GM19025 (cell line): Measurements from ENCODE around the gene GTF3C6.
"Not testable (repeated sequence)": the region's sequence is repeated elsewhere in the genome, so short reads cannot be mapped to it uniquely, and the experiment has no call there.

Experiments
- ATAC-seq: cut with Tn5 transposase; IDR thresholded peaks from one replicate; pipeline ENCODE4 v1.9.1; 2021; ENCODE audit warnings: mild to moderate bottlenecking, low read depth, moderate library complexity; ENCODE audit not compliant: unreplicated experiment

Gene GTF3C6, protein sequence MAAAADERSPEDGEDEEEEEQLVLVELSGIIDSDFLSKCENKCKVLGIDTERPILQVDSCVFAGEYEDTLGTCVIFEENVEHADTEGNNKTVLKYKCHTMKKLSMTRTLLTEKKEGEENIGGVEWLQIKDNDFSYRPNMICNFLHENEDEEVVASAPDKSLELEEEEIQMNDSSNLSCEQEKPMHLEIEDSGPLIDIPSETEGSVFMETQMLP

DNA sequence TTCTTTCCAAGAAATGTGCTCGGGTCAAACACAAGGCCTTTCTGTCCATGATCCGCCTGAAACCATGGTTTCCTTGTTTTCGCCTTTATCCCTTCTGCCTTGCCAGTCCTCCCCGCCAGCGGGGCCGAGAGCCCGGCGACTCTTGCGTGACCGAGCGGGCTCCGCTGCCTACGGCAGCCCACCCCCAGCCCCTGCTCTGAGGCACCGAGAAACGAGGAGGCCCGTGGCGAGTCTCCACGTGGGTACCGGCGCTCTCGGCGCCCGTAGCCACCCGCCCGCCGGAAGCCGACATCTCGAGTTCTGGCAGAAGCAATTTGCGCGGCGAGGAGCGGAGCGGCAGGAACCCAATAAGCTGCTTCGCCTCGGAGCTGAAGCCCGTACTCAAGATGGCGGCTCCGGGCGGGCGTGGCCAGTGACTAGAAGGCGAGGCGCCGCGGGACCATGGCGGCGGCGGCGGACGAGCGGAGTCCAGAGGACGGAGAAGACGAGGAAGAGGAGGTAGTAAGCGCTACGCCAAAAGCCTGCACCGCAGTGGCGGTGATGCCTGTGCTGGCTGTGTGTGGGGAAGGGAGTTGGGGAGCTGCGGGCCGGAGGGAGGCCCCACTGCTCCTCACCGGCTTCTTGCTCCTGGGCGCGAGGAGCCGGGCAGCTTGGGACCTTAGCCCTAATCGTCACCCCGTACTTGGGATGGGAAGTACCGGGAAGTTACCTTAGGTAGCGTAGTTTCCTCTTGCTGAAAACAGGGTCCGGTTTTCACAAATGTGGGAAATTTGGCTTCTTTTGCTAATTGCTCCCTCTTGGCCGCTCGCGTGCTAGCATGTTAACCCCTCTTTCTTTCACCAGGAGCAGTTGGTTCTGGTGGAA lies at the start of gene GTF3C6:
Gene GTF3C6 (plus strand): TSS at position 378 of the 864 bp plus-strand sequence. CDS start 64 bp downstream, at position 442.
- peak; percentile 99 for ATAC-seq

DNA sequence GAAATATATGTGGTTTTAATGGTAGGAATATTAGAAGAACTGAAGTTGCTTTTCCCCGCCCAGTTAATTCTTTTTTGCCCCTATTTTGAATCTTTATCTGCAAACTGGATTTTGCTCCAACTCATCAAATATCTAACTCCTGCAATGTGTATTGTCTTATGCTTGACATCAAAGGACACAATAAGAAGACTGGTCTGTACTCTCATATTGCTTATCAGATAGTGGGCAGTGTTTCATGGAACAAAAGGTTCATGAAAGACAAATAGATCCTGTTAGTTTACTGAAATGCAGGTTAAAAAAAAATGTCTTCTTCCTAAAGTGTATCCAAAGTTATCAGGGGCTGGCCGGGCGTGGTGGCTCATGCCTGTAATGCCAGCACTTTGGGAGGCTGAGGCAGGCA lies 27.7 kb upstream of the GTF3C6 start:
- ATAC-seq = no peak

GRCh38 chr6:110933912-110934311 lies 24.6 kb upstream of the GTF3C6 start:
- no peak for ATAC-seq

DNA sequence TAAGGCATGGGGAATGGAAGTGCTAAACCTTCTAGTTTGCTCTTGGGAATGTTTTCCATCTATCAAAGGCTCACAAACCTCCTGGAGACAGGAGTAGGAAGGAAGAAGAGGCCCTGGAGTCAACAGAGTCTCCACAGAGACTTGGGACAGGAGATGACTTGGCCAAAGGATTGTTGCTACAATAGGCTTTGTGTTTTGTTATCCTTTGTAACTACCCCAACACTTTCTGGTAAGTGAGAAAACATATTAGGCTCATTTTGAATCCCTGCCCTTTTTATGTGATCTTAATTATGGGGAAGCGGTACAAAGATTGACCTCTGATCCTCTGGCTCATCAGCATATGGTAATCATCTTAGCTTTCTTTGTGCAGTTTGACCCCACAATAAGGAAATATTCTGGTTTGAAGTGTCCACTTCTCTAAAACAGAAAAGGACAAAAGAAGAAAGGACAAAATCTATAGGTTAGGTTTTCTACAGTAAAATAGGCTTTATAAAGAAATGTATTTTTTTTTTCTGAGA lies 24.1 kb upstream of the GTF3C6 start:
- no peak for ATAC-seq

GRCh38 chr6:110935171-110935570 lies 23.3 kb upstream of the GTF3C6 start:
- no peak for ATAC-seq

- ATAC-seq = no peak
These were observed 20.3 kb upstream of the GTF3C6 start for GRCh38 chr6:110938171-110938570.

DNA sequence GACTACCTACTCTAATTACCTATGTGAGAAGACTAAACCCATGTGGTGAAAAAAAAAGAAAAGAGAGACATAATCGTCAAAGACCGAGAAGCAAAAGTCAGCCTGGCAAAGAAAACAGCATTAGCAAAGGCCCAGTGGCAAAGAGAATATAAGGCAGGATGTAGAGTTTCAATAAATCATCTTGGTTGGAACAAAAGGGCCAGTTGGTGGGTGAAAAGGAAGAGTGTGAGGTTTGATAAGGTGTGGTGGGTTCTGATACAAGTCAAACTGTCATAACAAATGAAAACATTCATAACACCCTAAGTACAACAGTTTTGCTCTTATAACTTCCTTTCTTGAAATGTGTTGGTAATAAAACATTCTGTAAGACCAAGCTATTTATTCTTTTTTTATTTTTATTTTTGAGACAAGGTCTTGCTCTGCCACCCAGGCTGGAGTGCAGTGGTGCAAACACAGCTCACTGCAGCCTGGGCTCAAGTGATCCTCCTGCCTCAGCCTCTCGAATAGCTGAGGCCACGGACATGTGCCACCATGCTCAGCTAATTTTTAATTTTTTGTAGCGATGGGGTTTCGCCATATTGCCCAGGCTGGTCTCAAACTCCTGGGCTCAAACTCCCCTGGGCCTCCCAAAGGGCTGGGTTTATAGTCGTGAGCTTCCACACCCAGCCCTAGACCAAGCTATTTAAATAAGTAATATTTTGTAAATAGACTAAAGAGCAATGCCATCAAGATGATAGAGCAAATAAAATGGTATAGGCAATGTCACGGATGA lies 18.9 kb upstream of the GTF3C6 start:
- ATAC-seq = no peak

DNA sequence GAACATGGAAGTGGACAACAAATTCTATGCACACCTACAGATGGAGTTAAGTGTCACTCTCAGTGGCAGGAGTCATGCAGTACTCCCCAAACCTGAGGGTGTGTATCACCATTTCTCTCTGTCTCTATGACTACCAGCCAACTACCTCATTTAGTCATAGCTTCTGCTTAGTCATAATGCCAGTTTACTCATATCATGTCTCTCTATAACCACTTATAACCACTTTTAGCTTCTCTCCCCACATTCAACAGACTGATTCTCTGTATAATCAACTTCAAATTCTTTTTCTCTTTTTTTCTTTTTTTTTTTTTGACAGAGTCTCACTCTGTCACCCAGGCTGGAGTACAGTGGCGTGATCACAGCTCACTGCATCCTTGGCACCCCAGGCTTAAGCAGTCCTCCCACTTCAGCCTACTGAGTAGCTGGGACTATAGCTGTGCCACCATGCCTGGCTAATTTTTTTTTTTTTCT lies 13.8 kb upstream of the GTF3C6 start:
- ATAC-seq = peak; percentile 99

GRCh38 chr6:110946498-110946897 lies 12.0 kb upstream of the GTF3C6 start:
- no peak for ATAC-seq

- no peak for ATAC-seq
These were observed 8.7 kb upstream of the GTF3C6 start for GRCh38 chr6:110949679-110950285.

DNA sequence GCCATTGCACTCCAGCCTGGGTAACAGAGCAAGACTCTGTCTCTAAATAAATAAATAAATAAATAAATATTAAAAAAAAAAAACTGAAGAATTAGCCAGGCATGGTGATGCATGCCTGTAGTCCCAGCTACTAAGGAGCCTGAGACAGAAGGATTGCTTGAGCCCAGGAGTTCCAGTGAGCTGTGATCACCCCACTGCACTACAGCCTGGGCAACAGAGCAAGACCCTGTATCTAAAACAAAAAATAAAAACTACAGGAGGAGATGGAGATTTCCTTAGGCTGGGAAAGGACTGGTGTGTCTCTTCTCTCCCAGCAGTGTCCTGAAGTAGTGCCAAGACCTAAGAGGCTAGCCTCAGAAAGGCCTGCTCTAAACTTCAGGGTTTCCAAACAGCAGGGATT lies 8.1 kb upstream of the GTF3C6 start:
- ATAC-seq = no peak

- ATAC-seq = no peak
These were observed 7.5 kb upstream of the GTF3C6 start for GRCh38 chr6:110951008-110951407.

GRCh38 chr6:110951986-110952794 lies 6.3 kb upstream of the GTF3C6 start:
- ATAC-seq = no peak

DNA sequence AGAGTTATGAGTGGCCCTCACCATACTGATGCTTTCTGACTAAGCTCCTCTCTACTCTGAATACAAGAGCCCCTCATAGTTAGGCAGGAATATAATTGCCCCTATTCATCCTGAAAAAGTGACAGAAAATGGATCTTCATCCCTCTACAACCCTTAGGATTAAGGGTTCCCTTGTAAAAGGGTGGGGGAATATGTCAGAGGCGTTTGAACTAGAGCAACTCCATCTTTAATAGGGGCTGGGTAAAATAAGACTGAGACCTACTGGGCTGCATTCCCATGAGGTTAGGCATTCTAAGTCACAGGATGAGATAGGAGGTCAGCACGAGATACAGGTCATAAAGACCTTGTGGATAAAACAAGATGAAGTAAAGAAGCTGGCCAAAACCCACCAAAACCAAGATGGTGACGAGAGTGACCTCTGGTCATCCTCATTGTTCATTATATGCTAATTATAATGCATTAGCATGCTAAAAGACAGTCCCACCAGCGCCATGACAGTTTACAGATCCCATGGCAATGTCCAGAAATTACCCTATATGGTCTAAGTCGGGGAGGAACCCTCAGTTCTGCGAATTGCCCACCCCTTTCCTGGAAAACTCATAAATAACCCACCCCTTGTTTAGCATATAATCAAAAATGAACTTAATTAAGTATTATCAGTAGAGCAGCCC lies 4.7 kb upstream of the GTF3C6 start:
- ATAC-seq = no peak

DNA sequence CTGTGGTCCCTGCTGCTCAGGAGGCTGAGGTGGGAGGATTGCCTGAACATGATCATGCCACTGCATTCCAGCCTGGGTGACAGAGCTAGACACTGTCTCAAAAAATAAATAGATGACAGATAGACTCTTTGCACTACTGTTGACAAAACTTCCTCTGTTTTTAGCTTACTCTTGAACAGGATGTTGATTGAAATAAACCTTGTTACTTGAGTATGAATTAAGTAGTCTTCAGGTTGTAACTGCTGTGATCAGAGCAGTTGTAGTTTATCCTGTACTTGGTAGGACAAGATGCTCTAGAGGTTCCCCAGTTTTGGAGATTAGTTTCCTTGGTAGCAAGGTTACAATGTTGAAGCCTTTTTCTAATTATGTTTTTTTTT lies 1.5 kb downstream of the GTF3C6 start:
- no peak for ATAC-seq

DNA sequence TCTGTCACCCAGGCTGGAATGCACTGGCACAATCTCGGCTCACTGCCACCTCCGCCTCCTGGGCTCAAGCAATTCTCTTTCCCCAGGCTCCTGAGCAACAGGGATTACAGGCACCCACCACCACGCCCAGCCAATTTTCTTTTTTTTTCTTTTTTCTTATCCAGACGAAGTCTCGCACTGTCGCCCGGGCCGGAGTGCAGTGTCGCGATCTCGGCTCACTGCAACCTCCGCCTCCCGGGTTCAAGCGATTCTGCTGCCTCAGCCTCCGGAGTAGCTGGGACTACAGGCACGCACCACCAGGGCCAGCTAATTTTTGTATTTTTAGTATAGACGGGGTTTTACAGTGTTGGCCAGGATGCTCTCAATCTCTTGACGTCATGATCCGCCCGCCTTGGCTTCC lies 4.1 kb downstream of the GTF3C6 start:
- not testable (repeated sequence) for ATAC-seq

DNA sequence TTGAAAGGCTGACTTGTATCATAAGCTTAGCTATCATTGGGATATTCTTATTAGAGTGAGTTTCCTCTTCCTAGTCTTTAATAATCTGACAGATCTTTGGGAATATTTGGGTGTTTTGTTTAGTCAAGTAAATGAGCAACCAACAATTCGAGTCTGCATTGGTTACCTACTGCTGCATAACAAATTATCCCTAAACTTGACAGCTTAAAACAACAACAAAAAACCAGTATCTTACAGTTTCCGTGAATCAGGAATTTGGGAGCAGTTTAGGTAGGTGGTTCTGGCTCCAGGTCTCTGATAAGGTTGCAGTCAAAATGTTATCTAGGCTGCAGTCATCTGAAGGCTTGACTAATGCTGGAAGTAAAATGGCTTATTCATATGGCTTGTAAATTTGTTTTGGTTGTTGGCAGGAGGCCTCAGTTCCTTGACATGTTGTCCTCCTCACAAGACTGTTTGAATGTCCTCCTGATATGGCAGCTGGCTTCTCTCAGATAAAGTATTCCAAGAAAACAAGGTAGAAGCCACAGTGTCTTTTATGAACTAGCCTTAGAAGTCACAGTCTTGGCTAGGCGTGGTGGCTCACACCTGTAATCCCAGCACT lies 7.2 kb downstream of the GTF3C6 start:
- ATAC-seq = no peak

- ATAC-seq = not testable (repeated sequence)
These were observed 10.2 kb downstream of the GTF3C6 start for GRCh38 chr6:110968661-110969060.

- no peak for ATAC-seq
These were observed 13.0 kb downstream of the GTF3C6 start for GRCh38 chr6:110971468-110971867.
